Measurements from ENCODE around the gene CCR2. TPM values are rescaled to one million over a fixed set of nuclear protein-coding genes. Genes with fewer than 3 reads are reported as not detected.

CCR2 gene
- not detected in 3 replicates for total RNA-seq

- no peaks in the 10 kb centered on the region for H3K4me1 Mint-ChIP-seq
- no peak for DNase-seq (ENCODE audit: low spot score in 2 of 2, unreplicated experiment in 2 of 2)
- H3K27ac Mint-ChIP-seq = no peak within 1 kb of the TSS
- H3K4me3 Mint-ChIP-seq = no peak within 1 kb of the TSS
- peaks cover 3% of the 10 kb centered on the region for H3K9me3 Mint-ChIP-seq
- no peaks in the 10 kb centered on the region for H3K36me3 Mint-ChIP-seq
- peaks cover 88% of the 10 kb centered on the region for H3K27me3 Mint-ChIP-seq (ENCODE audit: low read depth)
- no peak for TF ChIP-seq CTCF (IDR thresholded peaks at IDR 0.05; ENCODE audit: unreplicated experiment)
Observed at GRCh38 chr3:46353647-46354410, at the start of gene CCR2. Gene CCR2, plus strand, starts transcription at chr3:46354111. Its CDS starts 3,417 bp downstream, at chr3:46357528.

- Mint-ChIP-seq H3K27me3 (ENCODE audit: low read depth) (peaks cover 51% of the 10 kb centered on the region), H3K9me3 (no peaks in the 10 kb centered on the region), H3K4me3 (no peak overlapping the region), H3K4me1 (no peaks in the 10 kb centered on the region), H3K36me3 (no peaks in the 10 kb centered on the region), H3K27ac (no peak overlapping the region)
- DNase-seq (ENCODE audit: low spot score in 2 of 2, unreplicated experiment in 2 of 2) = no peak
- no peak for TF ChIP-seq CTCF (IDR thresholded peaks at IDR 0.05; ENCODE audit: unreplicated experiment)
Observed at GRCh38 chr3:46304739-46305138, 49.2 kb upstream of the CCR2 start.

GRCh38 chr3:46312991-46313390, 40.9 kb upstream of the CCR2 start:
- Mint-ChIP-seq H3K4me3 (no peak overlapping the region), H3K36me3 (no peaks in the 10 kb centered on the region), H3K27me3 (ENCODE audit: low read depth) (peaks cover 16% of the 10 kb centered on the region), H3K9me3 (peaks cover 12% of the 10 kb centered on the region), H3K27ac (no peak overlapping the region), H3K4me1 (no peaks in the 10 kb centered on the region)
- TF ChIP-seq CTCF (IDR thresholded peaks at IDR 0.05; ENCODE audit: unreplicated experiment) = no peak
- no peak for DNase-seq (ENCODE audit: low spot score in 2 of 2, unreplicated experiment in 2 of 2)

- Mint-ChIP-seq H3K36me3 (no peaks in the 10 kb centered on the region), H3K4me3 (no peak overlapping the region), H3K4me1 (no peaks in the 10 kb centered on the region), H3K9me3 (peaks cover 21% of the 10 kb centered on the region), H3K27ac (no peak overlapping the region), H3K27me3 (ENCODE audit: low read depth) (peaks cover 4% of the 10 kb centered on the region)
- TF ChIP-seq CTCF (IDR thresholded peaks at IDR 0.05; ENCODE audit: unreplicated experiment) = no peak
- no peak for DNase-seq (ENCODE audit: low spot score in 2 of 2, unreplicated experiment in 2 of 2)
Observed at GRCh38 chr3:46314517-46314916, 39.4 kb upstream of the CCR2 start.

GRCh38 chr3:46316206-46316605, 37.7 kb upstream of the CCR2 start:
- H3K36me3 Mint-ChIP-seq = no peaks in the 10 kb centered on the region
- no peaks in the 10 kb centered on the region for H3K4me1 Mint-ChIP-seq
- no peak for TF ChIP-seq CTCF (IDR thresholded peaks at IDR 0.05; ENCODE audit: unreplicated experiment)
- H3K27me3 Mint-ChIP-seq (ENCODE audit: low read depth) = peaks cover 11% of the 10 kb centered on the region
- H3K27ac Mint-ChIP-seq = no peak overlapping the region
- no peak for DNase-seq (ENCODE audit: low spot score in 2 of 2, unreplicated experiment in 2 of 2)
- peaks cover 25% of the 10 kb centered on the region for H3K9me3 Mint-ChIP-seq
- H3K4me3 Mint-ChIP-seq = no peak overlapping the region
